GM12891 (cell line): ENCODE measurements around the gene PCNP.
"Not testable (repeated sequence)": the region's sequence is repeated elsewhere in the genome, so short reads cannot be mapped to it uniquely, and the experiment has no call there.

ENCODE experiments used
- DNase-seq: peaks from one replicate; pipeline ENCODE4 v3.0.0; 2011; ENCODE audit warnings: low spot score; ENCODE audit not compliant: insufficient read length
- FAIRE-seq: peaks from 2 replicates; lab custom pipeline; 2011; peaks lifted over from hg19 to GRCh38; lab: Jason Lieb, UNC
- PAX5 ChIP-seq: IDR thresholded peaks from 2 replicates; pipeline ENCODE4 v1.6.1; 2011; ENCODE audit warnings: low read length, moderate library complexity, mild to moderate bottlenecking; ENCODE audit not compliant: insufficient read depth, severe bottlenecking
- POLR2A ChIP-seq: IDR thresholded peaks from 2 replicates; pipeline ENCODE4 v1.6.1; 2011; ENCODE audit warnings: low read depth, low read length, control low read depth
- POLR2AphosphoS5 ChIP-seq: IDR thresholded peaks from 2 replicates; pipeline ENCODE4 v1.6.1; 2011; ENCODE audit warnings: low read depth, low read length, control low read depth
- POU2F2 ChIP-seq: IDR thresholded peaks from 2 replicates; pipeline ENCODE4 v1.6.1; 2011; ENCODE audit warnings: low read depth, mild to moderate bottlenecking, control low read depth, low read length, moderate library complexity
- SPI1 ChIP-seq: IDR thresholded peaks from 2 replicates; pipeline ENCODE4 v1.6.1; 2011; ENCODE audit warnings: low read depth, low read length, control low read depth
- TAF1 ChIP-seq: IDR thresholded peaks from 2 replicates; pipeline ENCODE4 v1.6.1; 2011; ENCODE audit warnings: low read depth, low read length, control low read depth

Gene PCNP

DNA sequence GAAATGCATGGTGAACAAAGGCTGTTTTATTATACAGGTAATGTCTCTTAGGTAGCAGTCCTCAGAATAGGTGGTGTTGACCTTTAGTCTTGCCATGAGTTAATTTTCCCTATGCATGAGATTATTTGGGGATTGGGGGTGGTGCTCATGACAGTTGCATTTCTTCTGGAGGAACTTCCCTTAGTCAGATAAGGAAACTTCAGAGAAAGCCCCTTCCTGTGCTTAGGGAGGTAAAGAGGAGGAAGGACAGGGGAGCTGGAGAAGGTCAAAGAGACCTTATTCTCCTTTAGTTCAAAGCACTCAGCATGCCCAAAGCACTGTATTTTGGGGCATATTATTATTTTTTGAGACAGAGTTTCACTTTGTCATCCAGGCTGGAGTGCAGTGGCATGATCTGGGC is 55.2 kb downstream of the PCNP start:
- DNase-seq (no peak), FAIRE-seq (no peak)
- TF ChIP-seq POLR2A = no peak
- TF ChIP-seq TAF1 = no peak
- no peak for TF ChIP-seq POU2F2
- TF ChIP-seq SPI1 = no peak
- no peak for TF ChIP-seq PAX5
- no peak for TF ChIP-seq POLR2AphosphoS5

DNA sequence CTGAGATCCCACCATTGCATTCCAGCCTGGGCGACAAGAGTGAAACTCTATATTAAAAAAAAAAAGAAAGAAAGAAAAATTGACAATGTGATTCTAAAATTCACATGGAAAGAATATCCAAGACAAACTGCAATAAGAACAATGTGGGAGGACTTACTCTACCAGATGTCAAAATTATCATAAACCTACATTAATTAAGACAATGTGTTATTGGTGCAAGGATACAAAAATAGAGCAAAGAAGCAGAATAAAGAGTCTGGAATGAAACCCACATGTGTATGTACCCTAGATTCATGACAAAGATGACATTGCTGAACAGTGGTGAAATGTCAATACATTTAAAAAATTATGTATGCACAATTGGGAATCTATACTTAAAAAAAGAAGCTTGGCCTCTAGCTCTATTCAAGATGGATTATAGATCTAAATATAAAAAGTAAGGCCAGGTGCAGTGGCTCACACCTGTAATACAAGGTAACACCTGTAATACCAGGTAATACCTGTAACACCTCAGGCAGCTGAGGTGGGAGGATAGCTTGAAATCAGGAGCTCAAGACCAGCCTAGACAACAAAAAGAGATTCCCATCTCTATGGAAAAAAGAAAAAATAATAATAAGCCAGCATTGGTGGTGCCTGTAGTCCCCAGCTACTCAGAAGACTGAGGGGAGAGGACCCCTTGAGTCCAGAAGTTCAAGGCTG is 57.3 kb downstream of the PCNP start:
- TF ChIP-seq POLR2AphosphoS5 (no peak), POU2F2 (no peak), TAF1 (no peak), POLR2A (no peak), SPI1 (no peak), PAX5 (no peak)
- FAIRE-seq (no peak), DNase-seq (no peak)

- DNase-seq, FAIRE-seq: not testable (repeated sequence)
Observed at GRCh38 chr3:101631959-101632358, 58.0 kb downstream of the PCNP start.

- FAIRE-seq (no peak), DNase-seq (no peak)
- TF ChIP-seq SPI1 = no peak
- no peak for TF ChIP-seq POLR2A
- no peak for TF ChIP-seq TAF1
- no peak for TF ChIP-seq POU2F2
- no peak for TF ChIP-seq POLR2AphosphoS5
- no peak for TF ChIP-seq PAX5
Observed at GRCh38 chr3:101632586-101632985, 58.6 kb downstream of the PCNP start.

DNA sequence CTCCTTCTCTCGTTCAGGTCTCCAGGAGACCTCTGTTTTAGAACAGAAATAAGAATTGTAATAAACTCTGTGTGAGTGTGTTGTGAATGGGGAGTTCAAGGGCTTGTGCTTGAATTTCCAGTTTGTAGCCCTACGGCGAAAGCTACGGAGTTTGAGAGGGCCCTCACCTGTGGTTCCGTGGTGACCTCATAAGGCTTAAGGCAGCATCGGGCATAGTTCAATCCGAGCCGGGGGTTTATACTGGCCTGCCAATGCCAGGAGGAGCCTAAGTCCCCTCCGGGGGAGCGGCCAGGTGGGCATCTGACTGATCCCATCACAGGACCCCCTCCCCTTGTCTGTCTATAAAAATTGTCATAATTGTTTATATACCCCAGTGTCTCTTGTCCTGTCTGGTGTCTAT is 59.2 kb downstream of the PCNP start:
- no peak for DNase-seq
- TF ChIP-seq TAF1 = no peak
- no peak for TF ChIP-seq SPI1
- TF ChIP-seq PAX5 = no peak
- TF ChIP-seq POU2F2 = no peak
- no peak for TF ChIP-seq POLR2A
- TF ChIP-seq POLR2AphosphoS5 = no peak
- no peak for FAIRE-seq

DNA sequence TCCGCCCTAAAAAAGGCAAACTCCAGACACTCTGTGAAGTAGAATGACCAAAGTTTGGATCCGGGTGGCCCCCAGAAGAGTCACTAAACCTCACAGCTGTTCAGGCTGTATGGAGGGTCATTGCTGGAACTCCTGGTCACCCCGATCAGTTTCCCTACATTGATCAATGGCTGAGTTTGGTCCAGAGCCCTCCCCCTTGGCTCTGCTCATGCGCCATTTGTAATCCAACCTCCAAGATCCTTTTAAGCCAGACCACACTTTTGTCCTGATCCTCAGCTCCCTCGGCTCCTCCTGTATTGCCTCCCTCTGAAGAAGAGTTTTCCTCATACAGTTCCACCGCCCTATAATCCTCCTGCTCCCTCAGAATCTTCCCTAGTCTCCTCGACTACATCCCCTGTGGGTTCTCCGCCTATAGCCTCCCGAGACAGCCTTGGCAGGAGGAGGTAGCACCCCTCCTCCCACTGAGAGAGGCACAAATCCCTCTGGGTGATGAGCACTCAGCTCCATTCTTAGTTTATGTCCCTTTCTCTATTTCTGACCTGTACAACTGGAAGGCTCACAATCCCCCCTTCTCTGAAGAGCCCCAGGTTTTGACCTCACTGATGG is 60.7 kb downstream of the PCNP start:
- TF ChIP-seq POLR2AphosphoS5 = no peak
- TF ChIP-seq TAF1 = no peak
- TF ChIP-seq POLR2A = no peak
- TF ChIP-seq POU2F2 = no peak
- TF ChIP-seq PAX5 = no peak
- no peak for TF ChIP-seq SPI1
- FAIRE-seq (no peak), DNase-seq (no peak)

GRCh38 chr3:101635345-101635744 is 61.4 kb downstream of the PCNP start:
- DNase-seq = no peak
- no peak for TF ChIP-seq POLR2AphosphoS5
- TF ChIP-seq PAX5 = no peak
- no peak for TF ChIP-seq POU2F2
- TF ChIP-seq SPI1 = no peak
- TF ChIP-seq TAF1 = no peak
- TF ChIP-seq POLR2A = no peak
- FAIRE-seq = no peak

GRCh38 chr3:101635954-101636798 is 62.2 kb downstream of the PCNP start:
- TF ChIP-seq POLR2A = no peak
- TF ChIP-seq PAX5 = no peak
- TF ChIP-seq POLR2AphosphoS5 = no peak
- no peak for TF ChIP-seq POU2F2
- TF ChIP-seq TAF1 = no peak
- TF ChIP-seq SPI1 = no peak
- FAIRE-seq = peak; percentile 90
- DNase-seq = peak; percentile 46

GRCh38 chr3:101637451-101637850 is 63.5 kb downstream of the PCNP start:
- DNase-seq = no peak
- TF ChIP-seq TAF1 (no peak), POU2F2 (no peak), POLR2AphosphoS5 (no peak), POLR2A (no peak), SPI1 (no peak), PAX5 (no peak)
- no peak for FAIRE-seq
